Endothelial cell of umbilical vein (primary cell): Measurements from ENCODE around the gene TARBP1.

Experiments
- CTCF ChIP-seq, 2 donors: IDR thresholded peaks; 1 replicate in 1 of 2; 2 replicates in 1 of 2; pipeline ENCODE4 v1.5.1; 2011; ENCODE audit warnings: low read length in 2 of 2, mild to moderate bottlenecking in 2 of 2, moderate library complexity in 2 of 2, control low read depth in 1 of 2, inconsistent platforms in 1 of 2, low read depth in 1 of 2; ENCODE audit not compliant: insufficient read depth in 1 of 2; ENCODE audit errors: extremely low read depth in 1 of 2
- EZH2 ChIP-seq: IDR thresholded peaks from 2 replicates; pipeline ENCODE4 v1.6.1; 2012; ENCODE audit warnings: borderline replicate concordance, low read depth, mild to moderate bottlenecking, moderate library complexity, low read length, inconsistent platforms; ENCODE audit not compliant: severe bottlenecking
- GATA2 ChIP-seq: IDR thresholded peaks from 2 replicates; pipeline ENCODE4 v1.7.0; 2011; ENCODE audit warnings: low read depth, mild to moderate bottlenecking, moderate library complexity, mixed read lengths, low read length; ENCODE audit not compliant: insufficient read length, insufficient read depth
- JUN ChIP-seq: IDR thresholded peaks from 2 replicates; pipeline ENCODE4 v1.6.1; 2011; ENCODE audit warnings: borderline replicate concordance, low read depth; ENCODE audit not compliant: insufficient read length, insufficient read depth
- MAX ChIP-seq: IDR thresholded peaks from 2 replicates; pipeline ENCODE4 v1.6.1; 2011; ENCODE audit not compliant: insufficient read depth, insufficient read length
- MYC ChIP-seq: IDR thresholded peaks from one replicate; pipeline ENCODE4 v1.6.1; 2011; ENCODE audit warnings: mild to moderate bottlenecking, low read depth, low read length
- POLR2A ChIP-seq: IDR thresholded peaks from 2 replicates; pipeline ENCODE4 v1.6.1; 2012; ENCODE audit warnings: low read depth, mild to moderate bottlenecking, control low read depth, low read length
- POLR2AphosphoS5 ChIP-seq: IDR thresholded peaks from 2 replicates; pipeline ENCODE4 v1.6.1; 2012; ENCODE audit warnings: low read depth, mild to moderate bottlenecking, control low read depth, low read length, moderate library complexity; ENCODE audit not compliant: insufficient read depth

GRCh38 chr1:234386122-234386521, 92.9 kb downstream of the TARBP1 start:
- no peak for TF ChIP-seq CTCF (IDR thresholded peaks at IDR 0.05; ENCODE audit: extremely low read depth in 1 of 2, insufficient read depth in 1 of 2, low read depth in 1 of 2, low read length in 2 of 2)
- TF ChIP-seq POLR2A = no peak
- TF ChIP-seq EZH2 = no peak
- no peak for TF ChIP-seq GATA2
- no peak for TF ChIP-seq POLR2AphosphoS5
- TF ChIP-seq MAX = no peak
- TF ChIP-seq MYC = no peak
- no peak for TF ChIP-seq JUN
